GM12865 (cell line): Measurements from ENCODE around the gene HERPUD2.
A peak's percentile ranks its signal among the peaks of the same experiment; 100 is the strongest.

Source experiments
- DNase-seq: peaks from one replicate; pipeline ENCODE4 v3.0.0; 2010; ENCODE audit warnings: low read depth
- H3K4me3 ChIP-seq: 2 replicates; pipeline ENCODE4 v1.5.1; 2011; ENCODE audit warnings: mild to moderate bottlenecking, low read depth, low read length, control low read depth
- TF ChIP-seq, protein P1 (sequence below): IDR thresholded peaks from 2 replicates; pipeline ENCODE4 v1.5.1; 2011; ENCODE audit warnings: low read length, control low read depth, low read depth, inconsistent platforms; ENCODE audit not compliant: insufficient read depth; ENCODE audit errors: missing control alignments

Gene HERPUD2, protein sequence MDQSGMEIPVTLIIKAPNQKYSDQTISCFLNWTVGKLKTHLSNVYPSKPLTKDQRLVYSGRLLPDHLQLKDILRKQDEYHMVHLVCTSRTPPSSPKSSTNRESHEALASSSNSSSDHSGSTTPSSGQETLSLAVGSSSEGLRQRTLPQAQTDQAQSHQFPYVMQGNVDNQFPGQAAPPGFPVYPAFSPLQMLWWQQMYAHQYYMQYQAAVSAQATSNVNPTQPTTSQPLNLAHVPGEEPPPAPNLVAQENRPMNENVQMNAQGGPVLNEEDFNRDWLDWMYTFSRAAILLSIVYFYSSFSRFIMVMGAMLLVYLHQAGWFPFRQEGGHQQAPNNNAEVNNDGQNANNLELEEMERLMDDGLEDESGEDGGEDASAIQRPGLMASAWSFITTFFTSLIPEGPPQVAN

DNA sequence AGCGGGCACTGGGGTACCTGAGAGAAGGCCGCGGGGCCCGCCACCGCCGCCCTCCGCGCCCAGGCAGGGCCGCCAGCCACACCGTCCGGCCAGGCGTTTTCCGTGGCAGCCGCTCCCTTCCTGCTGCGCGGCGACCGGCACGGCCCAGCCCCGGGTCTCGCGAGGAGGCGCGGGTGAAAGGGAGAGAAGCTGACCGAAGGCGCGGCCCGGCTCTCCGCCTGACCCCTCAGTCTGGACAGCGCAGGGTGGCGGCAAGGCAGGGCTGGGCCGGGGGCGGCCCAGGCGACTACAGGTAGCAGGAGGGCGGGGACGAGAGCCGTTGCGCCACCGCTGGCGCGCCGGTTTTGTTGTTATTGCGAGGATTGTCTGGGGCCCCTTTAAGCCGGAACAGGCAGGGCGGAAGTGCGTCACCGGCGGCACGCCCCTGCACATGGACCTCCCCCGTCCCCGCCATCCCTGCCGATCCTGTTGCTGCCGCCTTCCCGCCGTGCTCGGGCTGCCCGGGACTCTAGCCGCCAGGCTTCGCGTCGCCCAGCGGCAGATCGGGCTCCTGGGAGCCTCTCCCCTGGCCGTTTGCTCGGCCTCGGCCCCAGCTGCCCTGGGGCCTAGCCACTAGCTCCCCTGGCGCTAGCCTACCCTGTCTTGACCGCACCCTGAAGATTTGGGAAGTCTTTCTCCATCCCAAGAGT is at the start of gene HERPUD2:
Gene HERPUD2, minus strand, starts transcription at position 352 of the 689 bp plus-strand sequence. CDS start 805 bp downstream, outside the sequence.
- peak; percentile 94 for DNase-seq
- TF ChIP-seq, protein P1, sequence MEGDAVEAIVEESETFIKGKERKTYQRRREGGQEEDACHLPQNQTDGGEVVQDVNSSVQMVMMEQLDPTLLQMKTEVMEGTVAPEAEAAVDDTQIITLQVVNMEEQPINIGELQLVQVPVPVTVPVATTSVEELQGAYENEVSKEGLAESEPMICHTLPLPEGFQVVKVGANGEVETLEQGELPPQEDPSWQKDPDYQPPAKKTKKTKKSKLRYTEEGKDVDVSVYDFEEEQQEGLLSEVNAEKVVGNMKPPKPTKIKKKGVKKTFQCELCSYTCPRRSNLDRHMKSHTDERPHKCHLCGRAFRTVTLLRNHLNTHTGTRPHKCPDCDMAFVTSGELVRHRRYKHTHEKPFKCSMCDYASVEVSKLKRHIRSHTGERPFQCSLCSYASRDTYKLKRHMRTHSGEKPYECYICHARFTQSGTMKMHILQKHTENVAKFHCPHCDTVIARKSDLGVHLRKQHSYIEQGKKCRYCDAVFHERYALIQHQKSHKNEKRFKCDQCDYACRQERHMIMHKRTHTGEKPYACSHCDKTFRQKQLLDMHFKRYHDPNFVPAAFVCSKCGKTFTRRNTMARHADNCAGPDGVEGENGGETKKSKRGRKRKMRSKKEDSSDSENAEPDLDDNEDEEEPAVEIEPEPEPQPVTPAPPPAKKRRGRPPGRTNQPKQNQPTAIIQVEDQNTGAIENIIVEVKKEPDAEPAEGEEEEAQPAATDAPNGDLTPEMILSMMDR, result no peak
- H3K4me3 ChIP-seq, result peak within 1 kb of the TSS; percentile 96

DNA sequence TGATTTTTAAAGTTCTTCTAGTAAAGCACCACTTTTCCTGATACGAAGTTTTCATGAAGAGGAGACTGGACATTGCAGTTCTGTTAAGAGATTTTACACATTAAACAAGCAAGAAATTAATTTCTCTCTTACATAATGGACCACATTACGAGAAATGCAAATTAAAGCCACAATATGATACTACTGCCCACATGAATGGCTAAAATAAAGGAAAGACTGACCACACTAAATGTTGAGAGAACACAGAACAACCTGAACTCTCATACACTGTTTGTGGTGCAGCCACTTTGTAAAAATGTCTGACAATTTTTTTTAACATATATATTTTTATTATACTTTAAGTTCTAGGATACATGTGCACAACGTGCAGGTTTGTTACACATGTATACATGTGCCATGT is 44.0 kb upstream of the HERPUD2 start:
- TF ChIP-seq, protein P1, result no peak
- no peak overlapping the region for H3K4me3 ChIP-seq
- DNase-seq, result no peak

DNA sequence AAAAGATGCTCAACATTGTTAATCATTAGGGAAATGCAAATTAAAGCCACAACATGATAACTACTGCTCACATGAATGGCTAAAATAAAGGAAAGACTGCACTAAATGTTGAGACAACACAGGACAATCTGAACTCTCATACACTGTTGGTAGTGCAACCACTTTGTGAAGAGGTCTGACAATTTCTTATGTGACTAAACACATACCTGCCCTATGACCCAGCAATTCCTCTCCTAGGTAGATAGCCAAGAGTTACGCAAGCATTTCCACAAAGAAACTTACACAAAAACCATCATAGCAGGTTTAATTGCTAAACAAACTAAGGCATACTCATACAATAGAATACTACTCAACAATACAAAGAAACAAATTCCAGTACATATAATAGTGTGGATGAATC is 41.8 kb upstream of the HERPUD2 start:
- no peak overlapping the region for H3K4me3 ChIP-seq

DNA sequence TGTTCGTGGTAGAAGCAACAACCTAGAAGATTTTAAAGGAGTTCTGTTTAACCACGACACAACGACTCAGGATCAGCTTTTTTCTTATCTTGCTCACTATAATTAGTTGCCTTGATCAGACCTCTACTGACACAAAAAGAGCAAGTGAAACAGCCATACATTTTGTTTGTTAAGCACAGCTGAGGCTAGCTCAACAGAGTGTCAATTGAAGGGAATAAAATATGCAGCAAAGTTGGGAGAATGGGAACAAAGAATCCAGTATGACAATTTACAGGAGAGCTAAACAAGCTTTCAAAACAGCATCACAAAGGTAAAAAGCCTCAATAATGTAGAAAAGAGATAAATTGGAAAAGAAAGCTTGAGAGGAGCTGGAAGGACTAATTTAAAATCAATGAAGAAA is 40.5 kb upstream of the HERPUD2 start:
- DNase-seq, result no peak
- TF ChIP-seq, protein P1, result no peak
- H3K4me3 ChIP-seq, result no peak overlapping the region

More for the DNA sequence above, 41.8 kb upstream of the HERPUD2 start:
- no peak for DNase-seq
- TF ChIP-seq, protein P1, result no peak

DNA sequence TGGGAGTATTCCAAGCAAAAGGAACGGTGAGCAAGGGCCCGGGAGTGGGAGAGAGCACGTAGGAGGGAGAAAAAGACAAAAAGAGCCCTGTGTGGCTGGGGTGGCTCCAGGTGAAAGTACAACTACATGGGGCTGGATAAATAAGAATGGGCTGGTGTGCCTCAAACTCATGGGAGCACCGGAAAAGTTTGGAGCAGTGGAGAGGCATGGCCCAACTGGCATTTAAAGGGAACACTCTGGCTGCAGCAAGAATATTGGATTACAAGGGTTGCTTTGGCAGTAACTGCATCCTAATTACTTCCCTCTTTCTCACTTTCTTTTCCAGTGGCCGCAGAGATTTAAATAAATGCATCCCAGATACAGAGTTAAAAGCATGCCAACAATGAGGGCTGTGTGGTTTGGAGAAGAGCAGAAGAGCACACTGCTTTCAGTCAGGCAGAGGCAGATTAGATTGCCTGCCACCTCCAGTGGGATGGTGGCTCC is 39.1 kb upstream of the HERPUD2 start:
- H3K4me3 ChIP-seq, result no peak overlapping the region
- no peak for DNase-seq
- TF ChIP-seq, protein P1, result no peak

DNA sequence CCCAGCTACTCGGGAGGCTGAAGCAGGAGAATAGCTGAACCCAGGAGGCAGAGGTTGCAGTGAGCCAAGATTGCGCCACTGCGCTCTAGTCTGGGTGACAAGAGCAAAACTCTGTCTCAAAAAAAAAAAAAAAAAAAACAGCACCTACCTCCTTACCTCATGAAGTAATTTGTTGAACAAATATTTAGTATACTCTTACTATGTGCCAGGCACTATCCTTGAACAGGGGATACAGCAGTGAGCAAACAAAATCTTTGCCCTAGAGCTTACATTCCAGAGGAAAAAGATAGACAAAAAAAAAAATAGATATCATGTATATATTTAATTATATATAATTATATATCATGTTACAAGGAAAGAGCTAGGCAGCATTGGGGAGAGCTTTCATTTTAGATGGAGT is 36.4 kb upstream of the HERPUD2 start:
- H3K4me3 ChIP-seq, result no peak overlapping the region
- no peak for DNase-seq
- TF ChIP-seq, protein P1, result no peak
